Mucosa of rectum (tissue), 2 donors: Measurements from ENCODE around the gene ZNF646.

Experiments used
- H3K27ac ChIP-seq, 2 donors: one replicate each; pipeline ENCODE4 v1.7.0; 2013; ENCODE audit warnings: inconsistent platforms in 2 of 2, low read depth in 2 of 2, low read length in 2 of 2
- H3K27me3 ChIP-seq, 2 donors: one replicate each; pipeline ENCODE4 v1.7.0; 2013; ENCODE audit warnings: low read length in 2 of 2; ENCODE audit not compliant: control insufficient read depth in 2 of 2, insufficient read depth in 2 of 2
- H3K36me3 ChIP-seq, 2 donors: one replicate each; pipeline ENCODE4 v1.7.0; 2013; ENCODE audit warnings: low read length in 2 of 2; ENCODE audit not compliant: control insufficient read depth in 2 of 2, insufficient read depth in 2 of 2
- H3K4me1 ChIP-seq, 2 donors: one replicate each; pipeline ENCODE4 v1.7.0; 2013; ENCODE audit warnings: low read length in 2 of 2, mild to moderate bottlenecking in 1 of 2; ENCODE audit not compliant: control insufficient read depth in 2 of 2, insufficient read depth in 2 of 2
- H3K4me3 ChIP-seq, 2 donors: one replicate each; pipeline ENCODE4 v1.7.0; 2013; ENCODE audit warnings: low read length in 2 of 2
- H3K9ac ChIP-seq, 2 donors: one replicate each; pipeline ENCODE4 v1.7.0; 2013; ENCODE audit warnings: low read length in 2 of 2, low read depth in 1 of 2, mild to moderate bottlenecking in 1 of 2
- H3K9me3 ChIP-seq, 2 donors: one replicate each; pipeline ENCODE4 v1.7.0; 2013; ENCODE audit warnings: low read length in 2 of 2; ENCODE audit not compliant: control insufficient read depth in 2 of 2
- donor health status: healthy.
- donor health status: Normal muscosa, but diverticular disease.

Gene ZNF646

GRCh38 chr16:31073970-31074813 is at the start of gene ZNF646, which contains the start of gene ZNF668:
Gene ZNF646, plus strand, starts transcription at chr16:31074422. Its CDS starts 1,903 bp downstream, at chr16:31076325.
Gene ZNF668, minus strand, starts transcription at chr16:31074240. Its CDS starts 9,781 bp downstream, at chr16:31064459.
- peak within 1 kb of the TSS; percentile 91 for H3K9ac ChIP-seq
- no peaks in the 10 kb centered on the region for H3K27me3 ChIP-seq
- H3K27ac ChIP-seq: peak within 1 kb of the TSS; percentile 81 to 91
- H3K4me3 ChIP-seq: peak within 1 kb of the TSS; percentile 83 to 88
- no peaks in the 10 kb centered on the region for H3K9me3 ChIP-seq
- H3K4me1 ChIP-seq: peaks cover 22% of the 10 kb centered on the region in 2 donors
- H3K36me3 ChIP-seq: peaks cover 28 to 34% of the 10 kb centered on the region in 2 donors

- Histone ChIP-seq H3K27ac (no peak overlapping the region), H3K4me3 (no peak overlapping the region), H3K9ac (no peak overlapping the region), H3K36me3 (no peaks in the 10 kb centered on the region), H3K27me3 (no peaks in the 10 kb centered on the region), H3K4me1 (no peaks in the 10 kb centered on the region), H3K9me3 (no peaks in the 10 kb centered on the region)
Measured at GRCh38 chr16:31025339-31025738, 48.9 kb upstream of the ZNF646 start.

- Histone ChIP-seq H3K27me3 (no peaks in the 10 kb centered on the region), H3K9me3 (no peaks in the 10 kb centered on the region), H3K9ac (no peak overlapping the region), H3K4me1 (peaks cover 8% of the 10 kb centered on the region in 2 donors), H3K4me3 (no peak overlapping the region), H3K27ac (no peak overlapping the region), H3K36me3 (peaks cover 0 to under 1% of the 10 kb centered on the region in 2 donors)
Measured at GRCh38 chr16:31029272-31029671, 45.0 kb upstream of the ZNF646 start.

GRCh38 chr16:31031276-31031675 is 42.9 kb upstream of the ZNF646 start:
- H3K9me3 ChIP-seq: no peaks in the 10 kb centered on the region
- no peak overlapping the region for H3K9ac ChIP-seq
- peaks cover 12 to 14% of the 10 kb centered on the region in 2 donors for H3K4me1 ChIP-seq
- no peak overlapping the region for H3K4me3 ChIP-seq
- H3K27ac ChIP-seq: no peak overlapping the region
- peaks cover 2 to 16% of the 10 kb centered on the region in 2 donors for H3K36me3 ChIP-seq
- no peaks in the 10 kb centered on the region for H3K27me3 ChIP-seq

GRCh38 chr16:31032736-31033708 is 41.2 kb upstream of the ZNF646 start, which contains the start of gene STX4:
Gene STX4, plus strand, starts transcription at chr16:31033558. Its CDS starts 248 bp downstream, at chr16:31033806.
- H3K4me3 ChIP-seq: peak within 1 kb of the TSS; percentile 98 to 99
- peak within 1 kb of the TSS; percentile 89 to 93 for H3K9ac ChIP-seq
- H3K27ac ChIP-seq: peak within 1 kb of the TSS; percentile 93 to 95
- peaks cover 10 to 24% of the 10 kb centered on the region in 2 donors for H3K36me3 ChIP-seq
- no peaks in the 10 kb centered on the region for H3K9me3 ChIP-seq
- H3K27me3 ChIP-seq: no peaks in the 10 kb centered on the region
- H3K4me1 ChIP-seq: peaks cover 12 to 18% of the 10 kb centered on the region in 2 donors

GRCh38 chr16:31033709-31034492 is 40.3 kb upstream of the ZNF646 start:
- Histone ChIP-seq H3K9me3 (no peaks in the 10 kb centered on the region), H3K27ac (peak overlapping the region; percentile 93 to 95), H3K36me3 (peaks cover 19 to 33% of the 10 kb centered on the region in 2 donors), H3K4me3 (peak overlapping the region; percentile 98 to 99), H3K27me3 (no peaks in the 10 kb centered on the region), H3K4me1 (peaks cover 12 to 18% of the 10 kb centered on the region in 2 donors), H3K9ac (peak overlapping the region; percentile 89 to 93)

- Histone ChIP-seq H3K27me3 (no peaks in the 10 kb centered on the region), H3K4me1 (peaks cover 12 to 18% of the 10 kb centered on the region in 2 donors), H3K4me3 (no peak overlapping the region), H3K27ac (no peak overlapping the region), H3K9ac (no peak overlapping the region), H3K9me3 (no peaks in the 10 kb centered on the region), H3K36me3 (peaks cover 30 to 49% of the 10 kb centered on the region in 2 donors)
Measured at GRCh38 chr16:31036691-31037090, 37.5 kb upstream of the ZNF646 start.

- H3K9me3 ChIP-seq: no peaks in the 10 kb centered on the region
- no peak overlapping the region for H3K27ac ChIP-seq
- no peak overlapping the region for H3K9ac ChIP-seq
- no peaks in the 10 kb centered on the region for H3K27me3 ChIP-seq
- peaks cover 5 to 11% of the 10 kb centered on the region in 2 donors for H3K4me1 ChIP-seq
- peaks cover 34 to 49% of the 10 kb centered on the region in 2 donors for H3K36me3 ChIP-seq
- no peak overlapping the region for H3K4me3 ChIP-seq
Measured at GRCh38 chr16:31038993-31039392, 35.2 kb upstream of the ZNF646 start.

GRCh38 chr16:31042866-31043265 is 31.4 kb upstream of the ZNF646 start:
- H3K9me3 ChIP-seq: no peaks in the 10 kb centered on the region
- peaks cover 25 to 26% of the 10 kb centered on the region in 2 donors for H3K36me3 ChIP-seq
- no peak overlapping the region for H3K4me3 ChIP-seq
- no peaks in the 10 kb centered on the region for H3K27me3 ChIP-seq
- H3K4me1 ChIP-seq: no peaks in the 10 kb centered on the region
- H3K9ac ChIP-seq: no peak overlapping the region
- H3K27ac ChIP-seq: no peak overlapping the region
